Panc1 (cell line): ENCODE measurements around the gene NSD2. TPM values are rescaled to one million over a fixed set of nuclear protein-coding genes. Genes with fewer than 3 reads are reported as not detected.

Source experiments
- ATAC-seq: fragments of 200-7000 bp; cut with Tn5 transposase; 2 replicates; pipeline ENCODE4 v1.9.1; 2020; ENCODE audit warnings: mild to moderate bottlenecking, moderate library complexity
- BruUV-seq: library from RNA; stranded (reverse); fragments of 400-500 nt; replicated peaks from 2 replicates; lab custom pipeline; 2021; lab: Mats Ljungman, UMichigan
- CTCF ChIA-PET: fragments of 300-600 bp; sonication (Branson Sonifier 250); formaldehyde crosslinking; loops from one replicate; lab custom pipeline; 2022; ENCODE audit warnings: antibody characterized with exemption; lab: Charles Lee
- POLR2A ChIA-PET: fragments of 300-600 bp; sonication (Branson Sonifier 250); formaldehyde crosslinking; loops from one replicate; lab custom pipeline; 2022; ENCODE audit warnings: antibody characterized with exemption; lab: Charles Lee
- DNase-seq: peaks from one replicate; pipeline ENCODE4 v3.0.0-alpha.2; 2010; ENCODE audit warnings: low read depth, low spot score
- H3K27ac ChIP-seq: 2 replicates; pipeline ENCODE4 v1.5.1; 2011; ENCODE audit warnings: mild to moderate bottlenecking, low read length, inconsistent platforms
- H3K27me3 ChIP-seq: fragments of 200-500 bp; sonication (Bioruptor generic); 2 replicates; pipeline ENCODE4 v1.6.0; 2014; ENCODE audit warnings: low read length, inconsistent platforms; ENCODE audit not compliant: control insufficient read depth, insufficient read depth
- H3K36me3 ChIP-seq: fragments of 200-500 bp; sonication (Bioruptor generic); 2 replicates; pipeline ENCODE4 v1.5.1; 2014; ENCODE audit warnings: inconsistent platforms, mild to moderate bottlenecking, low read length, moderate library complexity; ENCODE audit not compliant: control insufficient read depth, insufficient read depth
- H3K4me1 ChIP-seq: 2 replicates; pipeline ENCODE4 v1.5.1; 2011; ENCODE audit warnings: inconsistent platforms, mild to moderate bottlenecking, low read length, moderate library complexity; ENCODE audit not compliant: control insufficient read depth, insufficient read depth
- H3K4me3 ChIP-seq, 2 experiments: 2 replicates each; pipeline ENCODE4 v1.5.1; 2011 to 2012; ENCODE audit warnings: low read depth in 2 of 2, low read length in 2 of 2, mild to moderate bottlenecking in 2 of 2, inconsistent platforms in 1 of 2, moderate library complexity in 1 of 2
- H3K9me3 ChIP-seq: fragments of 200-500 bp; sonication (Bioruptor generic); 2 replicates; pipeline ENCODE4 v1.5.1; 2014; ENCODE audit warnings: low read depth, mild to moderate bottlenecking, inconsistent platforms, low read length, moderate library complexity; ENCODE audit not compliant: control insufficient read depth, insufficient read depth
- POLR2AphosphoS5 ChIP-seq: IDR thresholded peaks from 2 replicates; pipeline ENCODE4 v1.6.1; 2012; ENCODE audit warnings: mild to moderate bottlenecking, low read depth, low read length, moderate library complexity
- REST ChIP-seq, 2 experiments: IDR thresholded peaks; 2 replicates each; pipeline ENCODE4 v1.6.1; 2011 to 2012; ENCODE audit warnings: low read depth in 2 of 2, control low read depth in 1 of 2, low read length in 1 of 2, mild to moderate bottlenecking in 1 of 2, moderate library complexity in 1 of 2; ENCODE audit not compliant: insufficient read depth in 1 of 2
- SIN3A ChIP-seq: IDR thresholded peaks from 2 replicates; pipeline ENCODE4 v1.6.1; 2012; ENCODE audit warnings: low read depth, mild to moderate bottlenecking, low read length, moderate library complexity, borderline replicate concordance; ENCODE audit not compliant: insufficient read depth
- TCF7L2 ChIP-seq: IDR thresholded peaks from 2 replicates; pipeline ENCODE4 v1.6.1; 2011; ENCODE audit warnings: mild to moderate bottlenecking, low read depth, low read length, inconsistent platforms
- in situ Hi-C: cut with HindIII; loops from 2 replicates; pipeline ENCODE4 v1.10.0; 2016; ENCODE audit warnings: low sequenced_read_pairs, low pct_unique_long_range_greater_than_20kb
- intact Hi-C: fragments of 100-400 bp; cut with micrococcal nuclease; formaldehyde crosslinking; loops from one replicate; pipeline ENCODE4 v1.10.0; 2022; ENCODE audit not compliant: unreplicated experiment
- total RNA-seq: library from RNA; stranded (reverse); gene quantifications from one replicate; pipeline ENCODE4 v1.2.1, GENCODE V29; 2021; ENCODE audit not compliant: unreplicated experiment
- TF ChIP-seq, protein P1 (sequence below): fragments of 450-650 bp; IDR thresholded peaks from 2 replicates; pipeline ENCODE4 v1.5.1; 2017; ENCODE audit warnings: mild to moderate bottlenecking

The NSD2 gene
- total RNA-seq, 1 experiment from 2014 or later, result 116 TPM

DNA sequence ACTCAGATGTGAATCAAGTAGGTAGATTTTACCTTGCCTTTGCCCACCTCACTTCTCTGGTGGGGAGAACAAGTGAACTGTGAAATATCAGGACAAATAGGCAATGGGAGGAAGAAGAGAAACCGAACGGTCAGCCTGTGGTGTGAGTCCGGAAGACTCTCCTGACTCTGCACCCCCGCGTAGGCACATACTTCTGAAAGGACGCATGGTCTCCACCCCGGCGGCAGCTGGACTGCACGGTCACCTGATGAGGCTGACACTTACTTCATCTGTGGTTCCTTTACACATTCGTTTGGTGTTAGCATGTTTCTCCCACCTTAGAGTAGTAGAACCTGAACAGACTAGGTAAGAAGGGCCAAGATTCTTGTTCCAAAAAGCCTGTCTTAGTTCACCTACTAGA lies 79.2 kb downstream of the NSD2 start:
- no TSS peak for BruUV-seq
- H3K9me3 ChIP-seq, result no peaks in the 10 kb centered on the region
- ChIA-PET CTCF (no interaction called here), POLR2A (no interaction called here)
- TF ChIP-seq, protein P1, sequence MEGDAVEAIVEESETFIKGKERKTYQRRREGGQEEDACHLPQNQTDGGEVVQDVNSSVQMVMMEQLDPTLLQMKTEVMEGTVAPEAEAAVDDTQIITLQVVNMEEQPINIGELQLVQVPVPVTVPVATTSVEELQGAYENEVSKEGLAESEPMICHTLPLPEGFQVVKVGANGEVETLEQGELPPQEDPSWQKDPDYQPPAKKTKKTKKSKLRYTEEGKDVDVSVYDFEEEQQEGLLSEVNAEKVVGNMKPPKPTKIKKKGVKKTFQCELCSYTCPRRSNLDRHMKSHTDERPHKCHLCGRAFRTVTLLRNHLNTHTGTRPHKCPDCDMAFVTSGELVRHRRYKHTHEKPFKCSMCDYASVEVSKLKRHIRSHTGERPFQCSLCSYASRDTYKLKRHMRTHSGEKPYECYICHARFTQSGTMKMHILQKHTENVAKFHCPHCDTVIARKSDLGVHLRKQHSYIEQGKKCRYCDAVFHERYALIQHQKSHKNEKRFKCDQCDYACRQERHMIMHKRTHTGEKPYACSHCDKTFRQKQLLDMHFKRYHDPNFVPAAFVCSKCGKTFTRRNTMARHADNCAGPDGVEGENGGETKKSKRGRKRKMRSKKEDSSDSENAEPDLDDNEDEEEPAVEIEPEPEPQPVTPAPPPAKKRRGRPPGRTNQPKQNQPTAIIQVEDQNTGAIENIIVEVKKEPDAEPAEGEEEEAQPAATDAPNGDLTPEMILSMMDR, result no peak
- TF ChIP-seq REST (IDR thresholded peaks at IDR 0.05; ENCODE audit: insufficient read depth in 1 of 2, low read depth in 2 of 2, low read length in 1 of 2) (no peak), POLR2AphosphoS5 (no peak), TCF7L2 (no peak), SIN3A (no peak)
- ATAC-seq (no peak), DNase-seq (no peak)
- no peak overlapping the region for H3K27ac ChIP-seq
- no peaks in the 10 kb centered on the region for H3K27me3 ChIP-seq
- H3K4me1 ChIP-seq, result no peaks in the 10 kb centered on the region
- in situ Hi-C loops (no loop called here), intact Hi-C loops (no loop called here)
- H3K36me3 ChIP-seq, result peaks cover 2% of the 10 kb centered on the region
- H3K4me3 ChIP-seq, result no peak overlapping the region

DNA sequence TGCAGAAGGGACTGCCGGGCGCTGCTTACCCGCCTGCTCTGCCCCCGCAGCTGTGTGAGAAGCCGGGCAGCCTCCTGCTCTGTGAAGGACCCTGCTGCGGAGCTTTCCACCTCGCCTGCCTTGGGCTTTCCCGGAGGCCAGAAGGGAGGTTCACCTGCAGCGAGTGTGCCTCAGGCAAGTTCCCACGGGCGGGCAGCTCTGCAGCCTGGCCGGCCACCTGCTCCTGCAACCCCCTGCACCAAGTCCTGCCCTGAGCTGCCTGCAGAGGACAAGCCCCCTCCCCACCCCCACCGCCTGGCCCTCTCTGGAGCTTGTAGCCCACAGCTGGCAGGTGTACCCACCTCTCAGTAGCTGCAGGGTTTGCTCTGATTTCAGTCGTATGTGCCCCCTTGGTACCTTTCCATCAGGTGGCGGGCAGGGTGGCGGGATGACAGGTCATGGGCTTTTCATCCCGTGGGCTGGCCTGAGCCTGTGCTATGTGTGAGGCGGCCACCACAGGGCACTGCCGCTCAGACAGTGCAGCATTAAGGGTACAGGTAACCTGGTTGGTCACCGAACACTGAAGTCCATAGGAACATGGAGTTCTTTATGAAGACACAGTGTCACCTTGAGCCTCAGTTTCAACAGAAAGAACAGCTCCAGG lies 81.0 kb downstream of the NSD2 start:
- Histone ChIP-seq H3K36me3 (peaks cover 2% of the 10 kb centered on the region), H3K27me3 (no peaks in the 10 kb centered on the region), H3K4me1 (no peaks in the 10 kb centered on the region), H3K9me3 (no peaks in the 10 kb centered on the region), H3K27ac (no peak overlapping the region), H3K4me3 (no peak overlapping the region)
- TF ChIP-seq, protein P1, result no peak
- TF ChIP-seq TCF7L2 (no peak), REST (IDR thresholded peaks at IDR 0.05; ENCODE audit: insufficient read depth in 1 of 2, low read depth in 2 of 2, low read length in 1 of 2) (no peak), SIN3A (no peak), POLR2AphosphoS5 (no peak)
- ATAC-seq, result no peak
- BruUV-seq, result no TSS peak
- DNase-seq, result no peak
- in situ Hi-C loops (no loop called here), intact Hi-C loops (no loop called here)
- ChIA-PET POLR2A (no interaction called here), CTCF (no interaction called here)
